PFSK-1 (cell line): ENCODE measurements around the gene HHAT.

Experiments
- FOXP2 ChIP-seq: optimal IDR thresholded peaks from 2 replicates; pipeline ENCODE3; 2011; ENCODE audit warnings: borderline replicate concordance, control low read depth, inconsistent platforms; ENCODE audit not compliant: insufficient read depth; ENCODE audit errors: extremely low read length, extremely low read depth
- POLR2AphosphoS5 ChIP-seq: IDR thresholded peaks from 2 replicates; pipeline ENCODE4 v1.6.1; 2012; ENCODE audit warnings: low read depth, mild to moderate bottlenecking, control low read depth, low read length, moderate library complexity
- REST ChIP-seq, 2 experiments: IDR thresholded peaks; 2 replicates each; pipeline versions ENCODE4 v1.6.1 to v1.8.0; 2011 to 2012; ENCODE audit warnings: low read depth in 2 of 2, low read length in 2 of 2, control low read depth in 1 of 2, inconsistent platforms in 1 of 2, mild to moderate bottlenecking in 1 of 2, moderate library complexity in 1 of 2; ENCODE audit not compliant: insufficient read depth in 1 of 2
- SIN3A ChIP-seq: IDR thresholded peaks from 2 replicates; pipeline ENCODE4 v1.6.1; 2012; ENCODE audit warnings: mild to moderate bottlenecking, low read length, moderate library complexity, borderline replicate concordance; ENCODE audit not compliant: insufficient read depth
- TAF1 ChIP-seq: IDR thresholded peaks from 2 replicates; pipeline ENCODE4 v1.6.1; 2012; ENCODE audit warnings: low read length, control low read depth, borderline replicate concordance; ENCODE audit not compliant: insufficient read depth

Gene HHAT

GRCh38 chr1:210652329-210652954, 323.7 kb downstream of the HHAT start:
- TF ChIP-seq REST (IDR thresholded peaks at IDR 0.05; ENCODE audit: insufficient read depth in 1 of 2, low read depth in 2 of 2, low read length in 2 of 2) (no peak), POLR2AphosphoS5 (no peak), FOXP2 (no peak), TAF1 (no peak), SIN3A (no peak)

GRCh38 chr1:210653771-210654170, 325.1 kb downstream of the HHAT start:
- no peak for TF ChIP-seq TAF1

GRCh38 chr1:210654176-210654981, 325.7 kb downstream of the HHAT start:
- TF ChIP-seq SIN3A (no peak), FOXP2 (no peak), REST (IDR thresholded peaks at IDR 0.05; ENCODE audit: insufficient read depth in 1 of 2, low read depth in 2 of 2, low read length in 2 of 2) (no peak), TAF1 (no peak), POLR2AphosphoS5 (no peak)

GRCh38 chr1:210655511-210655910, 326.8 kb downstream of the HHAT start:
- TF ChIP-seq TAF1: no peak
- TF ChIP-seq REST (IDR thresholded peaks at IDR 0.05; ENCODE audit: insufficient read depth in 1 of 2, low read depth in 2 of 2, low read length in 2 of 2): no peak
- no peak for TF ChIP-seq FOXP2
- TF ChIP-seq POLR2AphosphoS5: no peak
- TF ChIP-seq SIN3A: no peak

GRCh38 chr1:210657806-210658205, 329.1 kb downstream of the HHAT start:
- TF ChIP-seq FOXP2: no peak
- TF ChIP-seq SIN3A: no peak
- TF ChIP-seq REST (IDR thresholded peaks at IDR 0.05; ENCODE audit: insufficient read depth in 1 of 2, low read depth in 2 of 2, low read length in 2 of 2): no peak
- no peak for TF ChIP-seq TAF1
- no peak for TF ChIP-seq POLR2AphosphoS5
